ENCODE data around the gene SLC7A4. TPM values are rescaled to one million over a fixed set of nuclear protein-coding genes. Genes with fewer than 3 reads are reported as not detected.

The SLC7A4 gene
- total and polyA plus RNA-seq, 2 of the 8 experiments (the other 6 are each of a cell fraction or from before 2014, with no cell fraction given), result 0.92 TPM; not detected in 1

DNA sequence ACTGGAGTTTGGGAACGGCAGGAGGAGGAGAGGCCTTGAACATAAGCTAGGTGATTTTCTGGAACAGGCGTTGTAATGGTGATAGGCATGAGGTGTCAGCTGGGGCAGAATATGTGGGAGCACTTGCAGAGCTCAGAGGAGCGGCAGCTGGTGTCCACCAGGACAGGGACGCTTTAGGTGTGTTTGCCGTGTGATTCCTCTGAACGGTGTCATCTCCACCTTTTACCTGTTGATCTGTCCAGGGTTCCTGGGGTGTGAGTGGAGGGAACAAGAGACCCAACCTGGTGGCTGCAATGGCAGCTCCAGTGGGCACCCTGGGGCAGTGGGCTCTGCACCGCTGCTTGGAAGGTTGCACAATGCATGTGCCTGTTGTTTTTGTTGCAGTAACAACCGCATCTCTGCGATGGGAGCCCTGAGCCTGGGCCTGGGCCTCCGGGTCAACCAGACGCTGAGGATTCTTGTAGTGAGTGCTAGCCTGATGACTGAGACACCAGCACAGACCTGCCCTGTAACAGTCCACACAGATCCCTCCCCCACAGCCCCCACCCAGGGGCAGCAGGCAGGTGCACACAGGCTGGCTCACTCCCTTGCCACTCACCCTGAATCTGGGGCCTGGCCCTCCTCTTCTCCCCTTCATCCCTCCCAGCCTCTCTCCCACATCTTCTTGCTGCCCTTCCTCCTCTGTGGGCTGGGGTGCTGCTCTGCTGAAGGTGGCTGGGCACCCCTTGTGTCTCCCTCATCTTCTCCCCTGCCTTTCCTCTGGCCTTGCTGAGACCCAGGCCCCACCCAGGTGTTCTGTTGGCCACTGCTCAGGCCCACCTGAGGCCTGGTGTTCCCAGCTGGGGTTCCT lies 22.6 kb upstream of the SLC7A4 start:
- no peaks in the 10 kb centered on the region for H3K79me1 ChIP-seq (ENCODE audit: low read depth, low read length)
- H2BK12ac ChIP-seq (ENCODE audit: low read depth, low read length), result peak overlapping the region; percentile 71; the same call in 1 of the 2 replicates
- H3K56ac ChIP-seq (replicated peaks; ENCODE audit: insufficient read length, low read depth, low read length), result no peak overlapping the region
- no peak overlapping the region for H3K27ac ChIP-seq (ENCODE audit: low read depth, low read length)
- no peak overlapping the region for H4K5ac ChIP-seq (ENCODE audit: insufficient read length, low read depth, low read length)
- no peak overlapping the region for H2BK15ac ChIP-seq (ENCODE audit: low read length)
- no peaks in the 10 kb centered on the region for H3K79me2 ChIP-seq (ENCODE audit: control insufficient read depth in 1 of 2, insufficient read depth in 2 of 2, low read length in 2 of 2)
- peak overlapping the region; percentile 1 for H4K91ac ChIP-seq (replicated peaks; ENCODE audit: insufficient read length, low read length)
- H3K23me2 ChIP-seq (ENCODE audit: low read depth, low read length), result no peaks in the 10 kb centered on the region
- H4K20me1 ChIP-seq (replicated peaks in 1 of 2; ENCODE audit: control insufficient read depth in 1 of 2, insufficient read depth in 2 of 2, low read length in 2 of 2), result no peaks in the 10 kb centered on the region
- no peak overlapping the region for H3K4ac ChIP-seq (replicated peaks; ENCODE audit: insufficient read length, low read depth, low read length)
- WGBS, 2 experiments (ENCODE audit: extremely low coverage in 1 of 2, insufficient coverage in 1 of 2, insufficient read length in 1 of 2, insufficient replicate concordance in 2 of 2, low coverage in 1 of 2, low lambda C conversion rate in 2 of 2, missing lambda C conversion rate in 1 of 2), result 95% methylated on average over 10 of the region's 11 CpGs; no CpG with 5 or more reads in 1 of the 2 experiments
- H3K4me1 ChIP-seq (replicated peaks in 1 of 4; ENCODE audit: control insufficient read depth in 3 of 4, insufficient read depth in 4 of 4, low read length in 3 of 4), result peaks cover 2 to 17% (median 12%) of the 10 kb centered on the region in 4 experiments; a peak in 5 of 7 replicates
- H2BK120ac ChIP-seq (replicated peaks; ENCODE audit: low read depth, low read length), result no peak overlapping the region
- ChIA-PET POLR2A (ENCODE audit: partially characterized antibody) (no interaction called here), CTCF (ENCODE audit: partially characterized antibody) (interaction anchor here (0.8 to 2.7 kb wide), 7 partner anchors 8 to 272 kb away, joined by 3 to 12 read pairs (median 3); partner anchors contain the start of gene LRRC74B)
- H3K36me3 ChIP-seq (ENCODE audit: control insufficient read depth in 2 of 4, insufficient read depth in 4 of 4, low read length in 3 of 4), result no peaks in the 10 kb centered on the region
- H3K27me3 ChIP-seq (replicated peaks in 1 of 4; ENCODE audit: control insufficient read depth in 3 of 4, extremely low read depth in 1 of 4, insufficient read depth in 3 of 4, low read length in 3 of 4), result no peaks in the 10 kb centered on the region
- H4K8ac ChIP-seq (ENCODE audit: extremely low read depth, insufficient read depth, low read length), result no peak overlapping the region; the same call in 1 of the 2 replicates
- no peak overlapping the region for H3K9ac ChIP-seq (replicated peaks in 1 of 4; ENCODE audit: extremely low read depth in 1 of 4, low read depth in 3 of 4, low read length in 3 of 4)
- FAIRE-seq (no peak), DNase-seq (ENCODE audit: low read depth in 1 of 2, low spot score in 2 of 2) (no peak)
- no peak overlapping the region for H3K14ac ChIP-seq (ENCODE audit: insufficient read length)
- no peak overlapping the region; the same call in 1 of the 2 replicates for H3K18ac ChIP-seq (ENCODE audit: extremely low read depth, low read length)
- H3K4me3 ChIP-seq (ENCODE audit: extremely low read depth in 1 of 4, insufficient read depth in 2 of 4, low read depth in 3 of 4, low read length in 4 of 4), result no peak overlapping the region
- H2AFZ ChIP-seq (ENCODE audit: low read length), result no peak overlapping the region
- H3K4me2 ChIP-seq (ENCODE audit: insufficient read depth in 1 of 2, low read depth in 2 of 2, low read length in 2 of 2), result no peak overlapping the region
- peak overlapping the region; percentile 82; the same call in 1 of the 2 replicates for H2AK5ac ChIP-seq (ENCODE audit: low read depth, low read length)
- no peaks in the 10 kb centered on the region for H3K9me3 ChIP-seq (ENCODE audit: insufficient read depth in 2 of 2, low read depth in 1 of 2, low read length in 1 of 2)
- no peak overlapping the region for H3K23ac ChIP-seq (ENCODE audit: insufficient read length)
- H2BK5ac ChIP-seq (ENCODE audit: low read depth, low read length), result no peak overlapping the region
- no peak overlapping the region; the same call in 1 of the 2 replicates for H2BK20ac ChIP-seq (ENCODE audit: low read length)
- no peak for TF ChIP-seq TEAD4 (IDR thresholded peaks at IDR 0.05; ENCODE audit: low read depth, low read length)
- no peak for TF ChIP-seq RAD21 (IDR thresholded peaks at IDR 0.05 in 1 of 2, conservative IDR thresholded peaks at IDR 0.05 in 1 of 2; ENCODE audit: low read depth in 2 of 2, low read length in 2 of 2)
- no peak for TF ChIP-seq SP4 (IDR thresholded peaks at IDR 0.05; ENCODE audit: low read length)
- no peak for TF ChIP-seq TAF7 (optimal IDR thresholded peaks at IDR 0.05; ENCODE audit: borderline replicate concordance, low read depth, low read length)
- TF ChIP-seq SP1 (IDR thresholded peaks at IDR 0.05; ENCODE audit: low read depth, low read length), result no peak
- no peak for TF ChIP-seq CREB1 (IDR thresholded peaks at IDR 0.05)
- no peak for TF ChIP-seq SRF (IDR thresholded peaks at IDR 0.05; ENCODE audit: low read depth, low read length)
- no peak for TF ChIP-seq TBP (IDR thresholded peaks at IDR 0.05; ENCODE audit: low read depth, low read length)
- TF ChIP-seq NANOG (IDR thresholded peaks at IDR 0.05; ENCODE audit: insufficient read depth, low read depth, low read length, poor library complexity, severe bottlenecking), result no peak
- TF ChIP-seq ASH2L (IDR thresholded peaks at IDR 0.05; ENCODE audit: low read length), result no peak
- no peak for TF ChIP-seq KDM5A (IDR thresholded peaks at IDR 0.05; ENCODE audit: low read length)

All from H1 (cell line).